Astrocyte (in vitro differentiated cells and primary cell): Measurements from ENCODE around the gene TBCA. TPM values are rescaled to one million over a fixed set of nuclear protein-coding genes. Genes with fewer than 3 reads are reported as not detected.

Experiments used
- DNase-seq: peaks from one replicate; pipeline ENCODE4 v3.0.0-alpha.2; 2010; ENCODE audit warnings: low read depth
- FAIRE-seq: peaks from 2 replicates; lab custom pipeline; 2011; peaks lifted over from hg19 to GRCh38; lab: Jason Lieb, UNC
- H2AFZ ChIP-seq: 2 replicates; pipeline ENCODE4 v1.6.0; 2012; ENCODE audit warnings: low read depth, low read length, inconsistent platforms
- H3K27ac ChIP-seq: 2 replicates; pipeline ENCODE4 v1.5.1; 2011; ENCODE audit warnings: low read depth, low read length, inconsistent platforms
- H3K27me3 ChIP-seq: 2 replicates; pipeline ENCODE4 v1.6.0; 2011; ENCODE audit warnings: low read length, inconsistent platforms; ENCODE audit not compliant: insufficient read depth
- H3K36me3 ChIP-seq: 2 replicates; pipeline ENCODE4 v1.5.1; 2011; ENCODE audit warnings: low read length, inconsistent platforms; ENCODE audit not compliant: insufficient read depth
- H3K4me1 ChIP-seq: 2 replicates; pipeline ENCODE4 v1.5.1; 2011; ENCODE audit warnings: low read length, inconsistent platforms; ENCODE audit not compliant: insufficient read depth
- H3K4me2 ChIP-seq: 2 replicates; pipeline ENCODE4 v1.6.0; 2012; ENCODE audit warnings: low read length, inconsistent platforms
- H3K4me3 ChIP-seq: 2 replicates; pipeline ENCODE4 v1.5.1; 2011; ENCODE audit warnings: low read depth, mild to moderate bottlenecking, low read length, inconsistent platforms; ENCODE audit not compliant: insufficient read depth
- H3K79me2 ChIP-seq: 2 replicates; pipeline ENCODE4 v1.6.0; 2012; ENCODE audit warnings: mild to moderate bottlenecking, low read length, inconsistent platforms; ENCODE audit not compliant: insufficient read depth
- H3K9ac ChIP-seq: 2 replicates; pipeline ENCODE4 v1.6.0; 2012; ENCODE audit warnings: mild to moderate bottlenecking, low read length, inconsistent platforms
- H3K9me3 ChIP-seq: 2 replicates; pipeline ENCODE4 v1.5.1; 2012; ENCODE audit warnings: low read depth, mild to moderate bottlenecking, low read length, inconsistent platforms; ENCODE audit not compliant: insufficient read depth
- H4K20me1 ChIP-seq: 2 replicates; pipeline ENCODE4 v1.6.0; 2012; ENCODE audit warnings: low read length, inconsistent platforms; ENCODE audit not compliant: insufficient read depth
- H3K27ac Mint-ChIP-seq: one replicate; pipeline ENCODE4 v1.8.0; 2021; ENCODE audit warnings: mild to moderate bottlenecking, mixed read lengths; ENCODE audit not compliant: unreplicated experiment
- H3K27me3 Mint-ChIP-seq: one replicate; pipeline ENCODE4 v1.8.0; 2021; ENCODE audit warnings: low read depth, mixed read lengths; ENCODE audit not compliant: unreplicated experiment
- H3K36me3 Mint-ChIP-seq: one replicate; pipeline ENCODE4 v1.8.0; 2021; ENCODE audit warnings: low read depth, mixed read lengths; ENCODE audit not compliant: unreplicated experiment
- H3K4me1 Mint-ChIP-seq: one replicate; pipeline ENCODE4 v1.8.0; 2021; ENCODE audit warnings: low read depth, mixed read lengths; ENCODE audit not compliant: unreplicated experiment
- H3K4me3 Mint-ChIP-seq: one replicate; pipeline ENCODE4 v1.8.0; 2021; ENCODE audit warnings: mild to moderate bottlenecking, moderate library complexity, mixed read lengths; ENCODE audit not compliant: unreplicated experiment
- H3K9me3 Mint-ChIP-seq: one replicate; pipeline ENCODE4 v1.8.0; 2021; ENCODE audit warnings: mild to moderate bottlenecking, mixed read lengths; ENCODE audit not compliant: unreplicated experiment
- CTCF ChIP-seq: IDR thresholded peaks from 2 replicates; pipeline ENCODE4 v1.5.1; 2011; ENCODE audit warnings: low read depth, mild to moderate bottlenecking, inconsistent platforms, low read length, moderate library complexity; ENCODE audit not compliant: insufficient read depth
- EZH2 ChIP-seq: IDR thresholded peaks from 2 replicates; pipeline ENCODE4 v1.6.1; 2012; ENCODE audit warnings: mild to moderate bottlenecking, low read length, inconsistent platforms; ENCODE audit not compliant: insufficient read depth
- total RNA-seq: library from RNA; stranded (reverse); gene quantifications from 2 replicates; pipeline ENCODE4 v1.2.1, GENCODE V29; 2021

The TBCA gene
- total RNA-seq, 1 donor from 2014 or later, result 207 TPM

GRCh38 chr5:77641397-77641943 lies 134.7 kb downstream of the TBCA start:
- Mint-ChIP-seq H3K4me3 (no peak overlapping the region), H3K9me3 (peaks cover 16% of the 10 kb centered on the region), H3K4me1 (peaks cover 2% of the 10 kb centered on the region), H3K27ac (peak overlapping the region; percentile 30), H3K36me3 (peaks cover 7% of the 10 kb centered on the region), H3K27me3 (peaks cover 80% of the 10 kb centered on the region)
- DNase-seq (no peak), FAIRE-seq (no peak)
- Histone ChIP-seq H3K79me2 (no peaks in the 10 kb centered on the region), H3K36me3 (no peaks in the 10 kb centered on the region), H3K4me3 (no peak overlapping the region), H4K20me1 (peaks cover 25% of the 10 kb centered on the region), H3K9me3 (no peaks in the 10 kb centered on the region), H3K27me3 (peaks cover 99% of the 10 kb centered on the region), H3K4me2 (no peak overlapping the region), H2AFZ (no peak overlapping the region), H3K9ac (no peak overlapping the region), H3K4me1 (peaks cover 3% of the 10 kb centered on the region), H3K27ac (no peak overlapping the region)
- TF ChIP-seq CTCF (no peak), EZH2 (peak; percentile 7)

Other genes starting within 250 kb of the TBCA start
- gene OTP, start 137.6 kb downstream of the TBCA start, total RNA-seq, result 0.16 and 0.17 TPM in 2 replicates